Stimulated activated naive B cell treated with anti-CD40 and anti-IgM and Interleukin-4, amounts not matched to agents 10 μg/mL and 1 μg/mL and 100 μg/mL, for 72 hours (primary cell): Measurements from ENCODE around the gene ADAMTS17.

ENCODE experiments used
- ATAC-seq, 2 donors: fragments of 150-1000 bp; cut with Tn5 transposase; replicated peaks; 2 replicates each; pipeline ENCODE4 v1.10.0; 2021; ENCODE audit warnings: moderate library complexity in 1 of 2
- DNase-seq: peaks from one replicate; pipeline ENCODE4 v3.0.0; 2021
- H3K27ac Mint-ChIP-seq: one replicate; pipeline ENCODE4 v1.8.0; 2022; ENCODE audit warnings: mild to moderate bottlenecking, mixed read lengths
- H3K27me3 Mint-ChIP-seq, 2 donors: one replicate each; pipeline ENCODE4 v1.8.0; 2022; ENCODE audit warnings: mixed read lengths in 2 of 2
- H3K36me3 Mint-ChIP-seq, 2 donors: one replicate each; pipeline ENCODE4 v1.8.0; 2022; ENCODE audit warnings: mixed read lengths in 2 of 2, mild to moderate bottlenecking in 1 of 2
- H3K4me1 Mint-ChIP-seq, 2 donors: one replicate each; pipeline ENCODE4 v1.8.0; 2022; ENCODE audit warnings: mixed read lengths in 2 of 2, mild to moderate bottlenecking in 1 of 2
- H3K4me3 Mint-ChIP-seq, 2 donors: one replicate each; pipeline ENCODE4 v1.8.0; 2022; ENCODE audit warnings: mild to moderate bottlenecking in 2 of 2, mixed read lengths in 2 of 2, moderate library complexity in 1 of 2
- H3K9me3 Mint-ChIP-seq, 2 donors: one replicate each; pipeline ENCODE4 v1.8.0; 2022; ENCODE audit warnings: mixed read lengths in 2 of 2, mild to moderate bottlenecking in 1 of 2

ADAMTS17 gene

DNA sequence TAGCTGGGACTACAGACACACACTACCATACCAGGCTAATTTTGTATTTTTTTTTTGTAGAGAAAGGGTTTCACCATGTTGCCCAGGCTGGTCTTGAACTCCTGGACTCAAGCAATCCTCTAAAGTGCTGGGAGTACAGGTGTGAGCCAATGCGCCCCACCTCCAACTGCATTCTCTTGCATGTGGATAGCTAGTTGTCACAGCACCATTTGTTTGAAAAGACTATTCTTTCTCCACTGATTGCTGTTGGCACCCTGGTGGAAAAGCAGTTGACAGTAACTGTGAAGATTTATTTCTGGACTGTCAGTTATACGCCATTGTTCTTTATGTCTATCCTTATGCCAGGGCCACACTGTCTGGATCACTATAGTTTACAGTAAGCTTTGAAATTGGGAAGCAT lies 303.9 kb downstream of the ADAMTS17 start:
- DNase-seq (no peak), ATAC-seq (no peak)
- Mint-ChIP-seq H3K36me3 (no peaks in the 10 kb centered on the region), H3K4me3 (no peak overlapping the region), H3K4me1 (peaks cover 0 to 2% of the 10 kb centered on the region in 2 donors), H3K9me3 (no peaks in the 10 kb centered on the region), H3K27me3 (peaks cover 14 to 18% of the 10 kb centered on the region in 2 donors), H3K27ac (no peak overlapping the region)

DNA sequence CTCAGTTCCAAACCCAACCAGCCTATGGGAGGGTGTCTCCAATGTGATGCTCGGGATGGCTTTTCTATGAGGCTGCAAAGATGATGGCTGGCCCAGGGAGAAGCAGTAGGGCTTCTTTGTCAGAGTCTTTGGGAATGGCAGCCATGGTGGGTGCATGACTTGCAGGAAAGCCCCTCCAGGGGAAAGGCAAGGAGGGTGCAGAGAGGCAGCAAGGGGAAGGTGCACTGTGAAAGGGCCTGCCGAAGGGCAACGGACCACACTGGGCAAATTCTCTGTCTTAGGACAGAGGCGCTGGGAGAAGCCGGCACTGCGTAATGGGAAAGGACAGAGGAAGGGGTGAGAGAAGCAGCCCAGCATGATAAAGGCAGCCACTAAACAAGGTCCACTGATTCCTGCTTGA lies 305.8 kb downstream of the ADAMTS17 start:
- DNase-seq, result no peak
- Mint-ChIP-seq H3K27ac (no peak overlapping the region), H3K27me3 (peaks cover 0 to 13% of the 10 kb centered on the region in 2 donors), H3K4me1 (no peaks in the 10 kb centered on the region), H3K9me3 (no peaks in the 10 kb centered on the region), H3K4me3 (no peak overlapping the region), H3K36me3 (no peaks in the 10 kb centered on the region)
- no peak for ATAC-seq

GRCh38 chr15:100034191-100034590 lies 307.6 kb downstream of the ADAMTS17 start:
- H3K9me3 Mint-ChIP-seq, result no peaks in the 10 kb centered on the region
- no peak overlapping the region for H3K27ac Mint-ChIP-seq
- no peak for DNase-seq
- ATAC-seq, result no peak
- no peaks in the 10 kb centered on the region for H3K4me1 Mint-ChIP-seq
- peaks cover 0 to 11% of the 10 kb centered on the region in 2 donors for H3K27me3 Mint-ChIP-seq
- no peak overlapping the region for H3K4me3 Mint-ChIP-seq
- H3K36me3 Mint-ChIP-seq, result no peaks in the 10 kb centered on the region

DNA sequence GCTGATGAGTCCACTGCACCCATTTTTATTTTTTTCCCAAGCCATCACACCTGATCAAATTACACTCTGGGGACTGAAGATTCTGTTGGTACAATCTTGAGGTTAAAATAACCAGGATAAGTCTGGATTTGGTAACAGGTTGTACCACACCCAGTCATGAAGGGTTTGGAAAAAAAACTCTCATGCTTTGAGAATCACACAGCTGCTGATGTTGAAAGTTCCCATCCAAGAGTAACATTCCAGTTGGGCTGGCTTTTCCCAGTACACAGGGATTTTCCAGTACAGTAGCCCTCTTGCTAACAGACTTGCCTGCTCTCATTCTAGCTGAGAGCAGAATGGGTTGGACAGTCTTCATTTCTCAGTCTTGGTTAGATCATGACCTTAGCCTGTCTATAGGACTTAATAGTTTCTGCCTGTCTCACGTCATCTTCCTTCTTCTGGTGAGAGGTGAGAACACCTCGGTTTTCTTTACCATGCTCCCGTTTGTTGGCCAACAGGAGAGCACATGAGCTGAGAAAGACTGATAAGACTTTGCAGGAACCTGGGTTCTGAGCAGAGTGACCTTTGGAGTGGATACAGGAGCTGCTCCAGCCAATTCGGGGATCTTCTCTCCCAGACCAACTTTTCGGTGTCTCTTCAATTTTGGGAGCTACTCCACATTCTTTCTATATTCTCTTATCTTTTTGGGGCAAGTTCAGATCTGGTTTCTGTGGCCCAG lies 308.5 kb downstream of the ADAMTS17 start:
- ATAC-seq (no peak), DNase-seq (no peak)
- Mint-ChIP-seq H3K4me3 (no peak overlapping the region), H3K4me1 (no peaks in the 10 kb centered on the region), H3K27ac (no peak overlapping the region), H3K27me3 (peaks cover 0 to 5% of the 10 kb centered on the region in 2 donors), H3K9me3 (peaks cover 6 to 7% of the 10 kb centered on the region in 2 donors), H3K36me3 (no peaks in the 10 kb centered on the region)

DNA sequence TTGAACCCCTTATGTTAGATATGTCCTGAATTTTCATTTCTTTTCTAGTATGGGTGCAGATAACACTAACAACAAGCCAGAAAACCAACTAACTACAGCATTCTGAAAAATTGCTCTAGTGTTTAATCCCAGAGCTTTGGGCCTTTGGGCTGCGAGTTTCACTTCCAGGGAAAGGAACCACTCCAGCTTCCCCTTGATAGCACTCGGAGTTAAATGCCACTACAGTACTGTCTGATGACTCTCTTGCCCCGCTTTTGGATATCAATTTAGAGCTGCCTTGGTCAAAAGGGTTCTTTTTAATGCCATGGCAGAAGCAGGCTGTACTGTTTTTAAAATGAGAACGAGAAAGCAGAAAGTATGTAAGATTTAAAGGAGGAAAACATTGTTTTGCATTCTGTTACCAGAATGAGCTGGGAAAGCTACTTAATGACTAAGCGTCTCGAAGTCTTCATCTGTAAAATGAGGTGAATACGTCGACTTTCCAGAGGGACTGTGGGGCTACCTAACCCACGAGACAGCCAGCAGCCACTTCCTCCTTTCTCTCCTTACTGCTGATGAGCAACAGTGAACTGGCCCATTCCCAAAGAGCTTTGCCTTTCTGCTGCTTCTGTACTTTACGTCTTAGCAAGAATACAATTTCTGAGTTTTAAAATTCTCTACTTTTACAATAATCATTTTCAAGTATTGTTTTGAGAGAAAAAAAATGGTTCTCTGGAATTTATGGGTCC lies 309.3 kb downstream of the ADAMTS17 start:
- ATAC-seq (no peak), DNase-seq (no peak)
- no peaks in the 10 kb centered on the region for H3K36me3 Mint-ChIP-seq
- no peak overlapping the region for H3K27ac Mint-ChIP-seq
- H3K4me1 Mint-ChIP-seq, result no peaks in the 10 kb centered on the region
- no peak overlapping the region for H3K4me3 Mint-ChIP-seq
- peaks cover 0 to 5% of the 10 kb centered on the region in 2 donors for H3K27me3 Mint-ChIP-seq
- peaks cover 9 to 14% of the 10 kb centered on the region in 2 donors for H3K9me3 Mint-ChIP-seq

DNA sequence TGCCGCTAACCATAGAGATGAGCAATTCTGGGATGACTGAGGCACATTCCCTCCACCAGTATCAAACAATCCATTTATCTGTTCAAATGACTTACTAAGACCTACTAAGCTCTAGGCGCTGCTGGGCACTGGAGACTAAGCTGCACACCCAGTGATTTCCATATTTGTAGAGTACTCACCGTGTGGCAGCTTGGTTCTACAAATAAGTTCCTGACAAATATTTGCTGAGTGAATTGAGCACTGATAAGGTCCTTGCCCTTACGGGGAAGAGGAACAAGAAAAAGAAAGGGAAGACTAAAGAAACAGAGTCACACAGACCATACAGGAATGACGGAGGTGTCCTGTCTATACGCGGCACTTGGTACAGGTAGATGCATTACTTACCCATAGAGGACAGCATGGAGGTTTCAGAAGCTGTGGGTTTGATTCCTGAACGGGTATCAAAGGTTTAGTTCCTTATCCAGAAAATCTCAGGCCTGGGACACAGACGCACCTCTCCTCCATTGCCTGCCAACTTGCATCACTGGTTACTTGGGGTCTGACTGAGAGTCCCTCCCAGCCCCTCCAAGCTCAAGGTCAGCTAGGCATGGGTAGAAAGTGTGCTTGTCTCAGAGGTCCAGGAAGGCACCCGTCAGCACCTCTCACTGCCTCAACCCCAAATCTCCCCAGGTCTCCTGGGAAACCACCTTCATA lies 310.0 kb downstream of the ADAMTS17 start:
- Mint-ChIP-seq H3K27ac (no peak overlapping the region), H3K36me3 (no peaks in the 10 kb centered on the region), H3K27me3 (peaks cover 0 to 5% of the 10 kb centered on the region in 2 donors), H3K4me3 (no peak overlapping the region), H3K4me1 (no peaks in the 10 kb centered on the region), H3K9me3 (peaks cover 16 to 19% of the 10 kb centered on the region in 2 donors)
- ATAC-seq (no peak), DNase-seq (no peak)

DNA sequence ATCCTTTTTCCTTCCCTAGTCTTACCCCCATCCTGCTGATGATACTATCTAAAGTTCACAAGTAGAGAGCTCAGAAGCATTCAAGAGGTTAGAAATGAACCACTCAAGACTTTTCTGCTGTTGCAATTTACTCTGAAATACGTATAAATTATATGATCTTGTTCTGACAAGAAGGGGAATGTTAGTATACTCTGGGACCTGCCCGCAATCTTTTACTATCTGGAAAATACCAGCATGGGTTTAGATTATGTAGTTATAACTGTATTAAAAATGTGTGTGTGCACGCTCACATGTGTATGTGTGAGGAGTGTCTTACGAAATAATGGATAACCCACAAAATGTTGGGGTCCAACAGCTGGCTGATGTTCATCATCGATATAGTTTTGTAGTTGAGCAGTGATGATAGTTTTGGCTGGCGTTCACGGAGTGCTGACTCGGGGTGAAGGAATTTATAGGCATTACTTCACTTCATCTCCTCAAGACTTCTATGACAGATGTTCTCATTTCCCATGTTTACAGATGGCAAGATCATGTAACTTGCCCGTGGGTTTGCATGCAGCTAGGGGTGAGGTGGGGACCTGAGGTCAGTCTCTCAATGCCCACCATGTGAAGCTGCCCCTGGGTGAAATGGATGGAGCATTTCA lies 311.1 kb downstream of the ADAMTS17 start:
- Mint-ChIP-seq H3K4me3 (no peak overlapping the region), H3K27ac (no peak overlapping the region), H3K4me1 (no peaks in the 10 kb centered on the region), H3K36me3 (no peaks in the 10 kb centered on the region), H3K9me3 (peaks cover 18 to 21% of the 10 kb centered on the region in 2 donors), H3K27me3 (peaks cover 0 to 5% of the 10 kb centered on the region in 2 donors)
- DNase-seq (no peak), ATAC-seq (no peak)

GRCh38 chr15:100029868-100030479 lies 311.8 kb downstream of the ADAMTS17 start:
- Mint-ChIP-seq H3K27ac (no peak overlapping the region), H3K27me3 (peaks cover 0 to 5% of the 10 kb centered on the region in 2 donors), H3K9me3 (peaks cover 18 to 21% of the 10 kb centered on the region in 2 donors), H3K4me1 (no peaks in the 10 kb centered on the region), H3K36me3 (no peaks in the 10 kb centered on the region), H3K4me3 (no peak overlapping the region)
- ATAC-seq (no peak), DNase-seq (no peak)

GRCh38 chr15:100029045-100029444 lies 312.7 kb downstream of the ADAMTS17 start:
- peaks cover 18 to 21% of the 10 kb centered on the region in 2 donors for H3K9me3 Mint-ChIP-seq
- H3K4me1 Mint-ChIP-seq, result no peaks in the 10 kb centered on the region
- no peak for ATAC-seq
- H3K36me3 Mint-ChIP-seq, result no peaks in the 10 kb centered on the region
- no peak for DNase-seq
- no peak overlapping the region for H3K27ac Mint-ChIP-seq
- H3K27me3 Mint-ChIP-seq, result peaks cover 0 to 5% of the 10 kb centered on the region in 2 donors
- no peak overlapping the region for H3K4me3 Mint-ChIP-seq

- Mint-ChIP-seq H3K4me1 (no peaks in the 10 kb centered on the region), H3K27ac (no peak overlapping the region), H3K9me3 (peaks cover 18 to 21% of the 10 kb centered on the region in 2 donors), H3K27me3 (no peaks in the 10 kb centered on the region), H3K4me3 (no peak overlapping the region), H3K36me3 (no peaks in the 10 kb centered on the region)
- ATAC-seq, result no peak
- DNase-seq, result no peak
Measured at GRCh38 chr15:100026041-100026440, 315.7 kb downstream of the ADAMTS17 start.

- ATAC-seq, result no peak
- Mint-ChIP-seq H3K4me3 (no peak overlapping the region), H3K9me3 (peaks cover 11 to 13% of the 10 kb centered on the region in 2 donors), H3K27me3 (no peaks in the 10 kb centered on the region), H3K27ac (no peak overlapping the region), H3K36me3 (no peaks in the 10 kb centered on the region), H3K4me1 (no peaks in the 10 kb centered on the region)
- DNase-seq, result no peak
Measured at GRCh38 chr15:100022806-100023205, 319.0 kb downstream of the ADAMTS17 start.

GRCh38 chr15:100022391-100022790 lies 319.4 kb downstream of the ADAMTS17 start:
- H3K36me3 Mint-ChIP-seq, result no peaks in the 10 kb centered on the region

GRCh38 chr15:100021653-100022052 lies 320.1 kb downstream of the ADAMTS17 start:
- no peak for ATAC-seq
- DNase-seq, result no peak
- H3K4me3 Mint-ChIP-seq, result no peak overlapping the region
- H3K36me3 Mint-ChIP-seq, result no peaks in the 10 kb centered on the region
- H3K27me3 Mint-ChIP-seq, result peaks cover 0 to 8% of the 10 kb centered on the region in 2 donors
- no peak overlapping the region for H3K27ac Mint-ChIP-seq
- no peaks in the 10 kb centered on the region for H3K4me1 Mint-ChIP-seq
- peaks cover 3 to 4% of the 10 kb centered on the region in 2 donors for H3K9me3 Mint-ChIP-seq

More at GRCh38 chr15:100022391-100022790, 319.4 kb downstream of the ADAMTS17 start:
- H3K9me3 Mint-ChIP-seq, result peaks cover 9 to 10% of the 10 kb centered on the region in 2 donors
- ATAC-seq (no peak), DNase-seq (no peak)
- no peaks in the 10 kb centered on the region for H3K4me1 Mint-ChIP-seq
- no peak overlapping the region for H3K27ac Mint-ChIP-seq
- no peak overlapping the region for H3K4me3 Mint-ChIP-seq
- peaks cover 0 to under 1% of the 10 kb centered on the region in 2 donors for H3K27me3 Mint-ChIP-seq

- Mint-ChIP-seq H3K36me3 (no peaks in the 10 kb centered on the region), H3K27me3 (peaks cover 3 to 10% of the 10 kb centered on the region in 2 donors), H3K4me3 (no peak overlapping the region), H3K4me1 (no peaks in the 10 kb centered on the region), H3K9me3 (peaks cover 3 to 4% of the 10 kb centered on the region in 2 donors), H3K27ac (no peak overlapping the region)
- ATAC-seq (no peak), DNase-seq (no peak)
Measured at GRCh38 chr15:100020614-100021013, 321.2 kb downstream of the ADAMTS17 start.
